K562 (cell line): ENCODE measurements around the gene PLCB1. TPM values are rescaled to one million over a fixed set of nuclear protein-coding genes. Genes with fewer than 3 reads are reported as not detected.

Source experiments
- ATAC-seq: fragments of 200-7000 bp; cut with Tn5 transposase; 3 replicates; pipeline ENCODE4 v1.9.1; 2020; ENCODE audit warnings: moderate library complexity
- BruUV-seq: library from RNA; stranded (reverse); fragments of 400-500 nt; replicated peaks from 2 replicates; lab custom pipeline; 2021; lab: Mats Ljungman, UMichigan
- CTCF ChIA-PET: fragments of 300-600 bp; formaldehyde crosslinking; extraction: SDS; loops from one replicate; lab custom pipeline; 2021; ENCODE audit warnings: low intra/inter-chr PET ratio; lab: Yijun Ruan, JAX
- POLR2A ChIA-PET: fragments of 300-600, 350-650 bp; sonication (Branson Sonifier 250); formaldehyde crosslinking; extraction: SDS; loops from one replicate; lab custom pipeline; 2021; ENCODE audit warnings: antibody characterized with exemption, inconsistent platforms; lab: Yijun Ruan, JAX
- DNase-seq, 4 experiments: peaks; one replicate each; pipeline versions ENCODE4 v3.0.0 to v3.0.0-alpha.2; 2011 to 2018; ENCODE audit warnings: low spot score in 3 of 4, mixed read lengths in 3 of 4; ENCODE audit errors: extremely low read depth in 1 of 4
- FAIRE-seq: peaks from 2 replicates; lab custom pipeline; 2011; peaks lifted over from hg19 to GRCh38; lab: Jason Lieb, UNC
- H2AFZ ChIP-seq: 2 replicates; pipeline ENCODE4 v1.6.0; 2011; ENCODE audit warnings: low read depth, low read length, control low read depth, inconsistent platforms
- H3K27ac ChIP-seq: fragments of 200-600 bp; 3 replicates; pipeline ENCODE4 v1.8.0; 2011; ENCODE audit warnings: low read depth, mild to moderate bottlenecking, control low read depth, inconsistent platforms, low read length, moderate library complexity, mixed read lengths; ENCODE audit errors: extremely low read depth
- H3K27me3 ChIP-seq, 2 experiments: fragments of 300-600 bp in 1 of 2; 2 replicates in 1 of 2; 3 replicates in 1 of 2; pipeline versions ENCODE4 v1.6.0 to v1.8.0; 2011; ENCODE audit warnings: inconsistent platforms in 2 of 2, low read length in 2 of 2, mild to moderate bottlenecking in 1 of 2, mixed read lengths in 1 of 2, moderate library complexity in 1 of 2; ENCODE audit not compliant: control insufficient read depth in 2 of 2, insufficient read depth in 2 of 2
- H3K36me3 ChIP-seq: fragments of 300-600 bp; 3 replicates; pipeline ENCODE4 v1.8.0; 2011; ENCODE audit warnings: mild to moderate bottlenecking, low read length, inconsistent platforms; ENCODE audit not compliant: control insufficient read depth, insufficient read depth
- H3K4me1 ChIP-seq, 2 experiments: fragments of 200-600 bp in 1 of 2; replicated peaks in 1 of 2; 2 replicates in 1 of 2; 3 replicates in 1 of 2; pipeline versions ENCODE4 v1.5.1 to v1.8.0; 2011; ENCODE audit warnings: inconsistent platforms in 2 of 2, low read length in 2 of 2, mild to moderate bottlenecking in 1 of 2, mixed read lengths in 1 of 2, moderate library complexity in 1 of 2; ENCODE audit not compliant: control insufficient read depth in 2 of 2, insufficient read depth in 2 of 2
- H3K4me2 ChIP-seq: 2 replicates; pipeline ENCODE4 v1.6.1; 2011; ENCODE audit warnings: low read length, control low read depth, inconsistent platforms, mixed read lengths; ENCODE audit not compliant: insufficient read depth
- H3K4me3 ChIP-seq: fragments of 200-600 bp; sonication (generic), shearing (Covaris generic); 2 replicates; pipeline ENCODE4 v1.5.1; 2016; ENCODE audit warnings: control low read depth, inconsistent platforms
- H3K79me2 ChIP-seq: fragments of 200-600 bp; 3 replicates; pipeline ENCODE4 v1.8.0; 2011; ENCODE audit warnings: low read length, inconsistent platforms; ENCODE audit not compliant: control insufficient read depth, insufficient read depth
- H3K9ac ChIP-seq, 2 experiments: 2 replicates each; pipeline versions ENCODE4 v1.6.0 to v1.6.1; 2011; ENCODE audit warnings: low read depth in 2 of 2, low read length in 2 of 2, control low read depth in 1 of 2, inconsistent platforms in 1 of 2, mild to moderate bottlenecking in 1 of 2, mixed read lengths in 1 of 2; ENCODE audit not compliant: insufficient read depth in 1 of 2
- H3K9me1 ChIP-seq: one replicate; pipeline ENCODE4 v1.6.0; 2011; ENCODE audit warnings: inconsistent platforms, mild to moderate bottlenecking, low read length, moderate library complexity; ENCODE audit not compliant: control insufficient read depth, insufficient read depth
- H3K9me3 ChIP-seq: replicated peaks from 2 replicates; pipeline ENCODE4 v1.5.1; 2011; ENCODE audit warnings: low read depth, low read length, inconsistent platforms; ENCODE audit not compliant: control insufficient read depth, insufficient read depth
- H4K20me1 ChIP-seq: replicated peaks from 2 replicates; pipeline ENCODE4 v1.6.1; 2011; ENCODE audit warnings: low read length, inconsistent platforms, mixed read lengths; ENCODE audit not compliant: control insufficient read depth, insufficient read depth
- CBX2 ChIP-seq: fragments of 200-600 bp; sonication (generic); IDR thresholded peaks from one replicate; pipeline ENCODE4 v1.6.1; 2012; ENCODE audit warnings: mild to moderate bottlenecking, low read length, inconsistent platforms; ENCODE audit not compliant: insufficient read depth, poor library complexity, severe bottlenecking
- CREB3 ChIP-seq: fragments of 450-650 bp; conservative IDR thresholded peaks from 2 replicates; pipeline ENCODE4 v1.6.1; 2016; ENCODE audit warnings: missing genetic modification characterization, low read depth, mild to moderate bottlenecking, missing compliant biosample characterization, moderate library complexity
- CREB5 ChIP-seq: fragments of 250-450 bp; sonication (Bioruptor Pico); IDR thresholded peaks from 2 replicates; pipeline ENCODE4 v1.5.0; 2020; ENCODE audit warnings: mild to moderate bottlenecking
- FOXK1 ChIP-seq: sonication (generic); formaldehyde crosslinking; IDR thresholded peaks from 2 replicates; pipeline ENCODE4 v1.8.0; 2022; ENCODE audit warnings: missing genetic modification reagents, mild to moderate bottlenecking, borderline replicate concordance
- HLTF ChIP-seq: fragments of 450-650 bp; IDR thresholded peaks from 2 replicates; pipeline ENCODE4 v1.6.1; 2016
- JUN ChIP-seq, 2 experiments: sonication (generic) in 1 of 2; formaldehyde crosslinking in 1 of 2; IDR thresholded peaks; 2 replicates each; pipeline versions ENCODE4 v1.6.1 to v1.8.0; 2012 to 2022; ENCODE audit warnings: borderline replicate concordance in 2 of 2, mild to moderate bottlenecking in 2 of 2, improper control_type of control experiment in 1 of 2, low read depth in 1 of 2, low read length in 1 of 2, missing genetic modification reagents in 1 of 2
- JUND ChIP-seq, 2 experiments: IDR thresholded peaks; 2 replicates in 1 of 2; 3 replicates in 1 of 2; pipeline ENCODE4 v1.6.1; 2011; ENCODE audit warnings: borderline replicate concordance in 2 of 2, low read depth in 2 of 2, low read length in 2 of 2, improper control_type of control experiment in 1 of 2, missing biosample characterization in 1 of 2, missing genetic modification characterization in 1 of 2, missing genetic modification reagents in 1 of 2
- NBN ChIP-seq: fragments of 450-650 bp; IDR thresholded peaks from 2 replicates; pipeline ENCODE4 v1.6.1; 2016; ENCODE audit warnings: low read depth, mild to moderate bottlenecking
- NUFIP1 ChIP-seq: fragments of 450-650 bp; IDR thresholded peaks from 2 replicates; pipeline ENCODE4 v1.6.1; 2018; ENCODE audit not compliant: partially characterized antibody
- PHTF2 ChIP-seq: fragments of 250-450 bp; sonication (Bioruptor Pico); IDR thresholded peaks from 2 replicates; pipeline ENCODE4 v1.5.0; 2021; ENCODE audit warnings: mild to moderate bottlenecking
- RBM15 ChIP-seq: fragments of 200-400 bp; formaldehyde crosslinking; IDR thresholded peaks from 2 replicates; pipeline ENCODE4 v1.6.1; 2018; ENCODE audit warnings: mild to moderate bottlenecking, low read length, moderate library complexity; ENCODE audit not compliant: insufficient read depth
- SLC30A9 ChIP-seq: fragments of 250-450 bp; sonication (Bioruptor Pico); IDR thresholded peaks from 2 replicates; pipeline ENCODE4 v1.8.0; 2022; ENCODE audit warnings: mild to moderate bottlenecking, moderate library complexity
- SMAD1 ChIP-seq: fragments of 150-350 bp; IDR thresholded peaks from 2 replicates; pipeline ENCODE4 v1.6.1; 2014; ENCODE audit warnings: low read length, low read depth; ENCODE audit not compliant: partially characterized antibody
- XRCC4 ChIP-seq: IDR thresholded peaks from one replicate; pipeline ENCODE4 v1.6.1; 2011; ENCODE audit not compliant: insufficient read depth, insufficient read length; ENCODE audit errors: extremely low read depth
- ZKSCAN8 ChIP-seq: fragments of 200-800 bp; sonication (Bioruptor generic); IDR thresholded peaks from 2 replicates; pipeline ENCODE4 v1.6.1; 2016; ENCODE audit warnings: missing genetic modification characterization, missing compliant biosample characterization
- ZNF436 ChIP-seq: fragments of 250-450, 450-650 bp; sonication (Bioruptor Pico); formaldehyde crosslinking; IDR thresholded peaks from 2 replicates; pipeline ENCODE4 v1.7.0; 2020; ENCODE audit warnings: mild to moderate bottlenecking
- ZNF778 ChIP-seq: fragments of 450-650 bp; formaldehyde crosslinking; IDR thresholded peaks from 2 replicates; pipeline ENCODE4 v1.4.0; 2020; ENCODE audit warnings: mild to moderate bottlenecking, moderate library complexity
- WGBS: fragments of 100-300 bp; shearing (Covaris generic); methylation state at CpG from one replicate; pipeline ENCODE4 v1.1.6; 2016; ENCODE audit warnings: low coverage, mixed read lengths; ENCODE audit not compliant: insufficient coverage; ENCODE audit errors: missing lambda C conversion rate; 5-methylcytosine and 5-hydroxymethylcytosine counted together
- in situ Hi-C: fragments of 300-500 bp; cut with MboI; formaldehyde crosslinking; loops from 4 replicates; pipeline ENCODE4 v1.15.0; 2018; ENCODE audit warnings: inconsistent platforms, mixed read lengths
- intact Hi-C: fragments of 100-400 bp; cut with micrococcal nuclease; formaldehyde crosslinking; loops from 2 replicates; pipeline ENCODE4 v1.14.2; 2022
- polyA plus RNA-seq, 8 experiments: library from polyadenylated mRNA; depleted of rRNA in 4 of 8; stranded (reverse) in 5 of 8; unstranded in 3 of 8; fragments of >200 nt; fragmentation: Nextera tagmentation in 2 of 8; fragmentation: Illumina TruSeq in 1 of 8; extraction: Ambion mirVana in 2 of 8; extraction: Trizol in 1 of 8; gene quantifications; 2 replicates each; pipeline versions ENCODE4 v1.2.1 to v1.2.3, GENCODE V29; 2011 to 2014; ENCODE audit warnings: inconsistent platforms in 1 of 8, missing spikeins in 1 of 8
- total RNA-seq, 7 experiments: library from RNA; depleted of rRNA in 6 of 7; stranded (reverse); fragments of >200 nt in 6 of 7; fragmentation: Illumina TruSeq in 2 of 7; extraction: Trizol in 2 of 7; gene quantifications; 2 replicates each; pipeline versions ENCODE4 v1.2.1 to v1.2.3, GENCODE V29; 2011 to 2021; ENCODE audit warnings: low replicate concordance in 1 of 7
- TF ChIP-seq, protein P1 (sequence below), 2 experiments: fragments of 250-450 bp in 1 of 2; fragments of 450-650 bp in 1 of 2; sonication (Bioruptor Pico) in 1 of 2; IDR thresholded peaks; 2 replicates each; pipeline versions ENCODE4 v1.6.1 to v1.8.0; 2016 to 2021; ENCODE audit warnings: mild to moderate bottlenecking in 2 of 2, moderate library complexity in 2 of 2, missing compliant biosample characterization in 1 of 2, missing genetic modification characterization in 1 of 2

PLCB1 gene
- total and polyA plus RNA-seq, 9 of the 15 experiments (the other 6 are each of a cell fraction or from before 2014, with no cell fraction given): 0.34 to 3.1 (median 1.3) TPM

DNA sequence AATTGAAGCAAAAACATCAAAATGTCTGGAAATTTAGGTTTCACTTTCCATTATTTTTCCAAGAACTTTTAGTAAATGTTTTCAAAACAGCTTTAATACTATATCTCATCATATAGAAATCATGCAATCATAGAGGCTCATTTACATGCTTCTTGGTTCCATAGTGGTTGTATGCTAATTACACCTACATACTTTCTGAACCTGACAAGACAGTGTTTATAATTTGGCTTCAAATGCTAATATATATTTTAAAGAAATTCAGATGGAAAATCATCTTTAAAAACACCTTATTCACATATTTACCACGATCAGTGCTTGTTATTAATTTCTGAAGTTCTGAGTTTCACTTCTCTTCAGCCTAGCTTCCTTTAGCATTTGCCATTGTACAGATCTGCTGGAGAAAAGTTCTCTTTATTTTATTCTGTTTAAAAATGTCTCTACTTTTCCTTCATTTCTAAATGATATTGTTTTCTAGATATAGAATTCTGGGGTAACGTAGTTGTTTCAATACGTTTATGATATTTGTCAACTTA, 89.9 kb downstream of the PLCB1 start:
- DNase-seq: no peak
- no peak overlapping the region for H3K4me2 ChIP-seq
- CTCF ChIA-PET: no interaction called here
- in situ Hi-C loops: no loop called here
- H3K9ac ChIP-seq: no peak overlapping the region
- no peaks in the 10 kb centered on the region for H4K20me1 ChIP-seq
- no peak for ATAC-seq
- BruUV-seq: no TSS peak
- H3K79me2 ChIP-seq: no peaks in the 10 kb centered on the region
- H3K27ac ChIP-seq: no peak overlapping the region
- no peak for FAIRE-seq
- TF ChIP-seq ZNF778 (CRISPR knock-in tag): no peak
- no peak for TF ChIP-seq ZNF436
- TF ChIP-seq SMAD1: no peak
- TF ChIP-seq SLC30A9 (CRISPR knock-in tag): no peak
- no peak for TF ChIP-seq CBX2
- no peak for TF ChIP-seq CREB3 (tag)
- no peak for TF ChIP-seq ZKSCAN8 (CRISPR knock-in tag)
- no peak for TF ChIP-seq HLTF
- TF ChIP-seq CREB5 (CRISPR knock-in tag): no peak
- TF ChIP-seq JUN (IDR thresholded peaks at IDR 0.05; ENCODE audit: borderline replicate concordance, low read depth, low read length): no peak
- no peak for TF ChIP-seq JUN (CRISPR knock-in tag; IDR thresholded peaks at IDR 0.05; ENCODE audit: borderline replicate concordance)
- no peak for TF ChIP-seq NUFIP1
- no peak for TF ChIP-seq FOXK1 (CRISPR knock-in tag)
- no peak for TF ChIP-seq RBM15
- no peak for TF ChIP-seq NBN
- no peak for TF ChIP-seq JUND (IDR thresholded peaks at IDR 0.05; ENCODE audit: borderline replicate concordance, low read depth, low read length)
- TF ChIP-seq JUND (tag; IDR thresholded peaks at IDR 0.05; ENCODE audit: borderline replicate concordance, low read depth, low read length): no peak
- no peak for TF ChIP-seq XRCC4
- no peak for TF ChIP-seq PHTF2 (CRISPR knock-in tag)
- TF ChIP-seq, protein P1, sequence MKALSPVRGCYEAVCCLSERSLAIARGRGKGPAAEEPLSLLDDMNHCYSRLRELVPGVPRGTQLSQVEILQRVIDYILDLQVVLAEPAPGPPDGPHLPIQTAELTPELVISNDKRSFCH (CRISPR knock-in tag; IDR thresholded peaks at IDR 0.05): no peak
- TF ChIP-seq, protein P1 (tag; IDR thresholded peaks at IDR 0.05): no peak
- no peak overlapping the region for H3K4me3 ChIP-seq
- no peaks in the 10 kb centered on the region for H3K9me1 ChIP-seq
- no peaks in the 10 kb centered on the region for H3K36me3 ChIP-seq
- intact Hi-C loops: no loop called here
- H3K9me3 ChIP-seq: no peaks in the 10 kb centered on the region
- no peaks in the 10 kb centered on the region for H3K27me3 ChIP-seq
- H3K4me1 ChIP-seq: no peaks in the 10 kb centered on the region
- POLR2A ChIA-PET: no interaction called here
- WGBS: 7% methylated on average over 3 of the region's 3 CpGs
- no peak overlapping the region for H2AFZ ChIP-seq
